Bronchial epithelial cell (primary cell): ENCODE measurements around the gene RETSAT. TPM values are rescaled to one million over a fixed set of nuclear protein-coding genes. Genes with fewer than 3 reads are reported as not detected.
"Not testable (repeated sequence)": the region's sequence is repeated elsewhere in the genome, so short reads cannot be mapped to it uniquely, and the experiment has no call there.

ENCODE experiments used
- DNase-seq: peaks from one replicate; pipeline ENCODE4 v3.0.0-alpha.2; 2010; ENCODE audit warnings: low read depth
- FAIRE-seq: peaks from 2 replicates; lab custom pipeline; 2011; peaks lifted over from hg19 to GRCh38; lab: Jason Lieb, UNC
- H3K27me3 ChIP-seq: 2 replicates; pipeline ENCODE4 v1.5.1; 2011; ENCODE audit warnings: low read length; ENCODE audit not compliant: control insufficient read depth, insufficient read depth
- H3K36me3 ChIP-seq: 2 replicates; pipeline ENCODE4 v1.5.1; 2011; ENCODE audit warnings: low read length; ENCODE audit not compliant: control insufficient read depth, insufficient read depth
- H3K4me3 ChIP-seq: 2 replicates; pipeline ENCODE4 v1.5.1; 2011; ENCODE audit warnings: mild to moderate bottlenecking, low read depth, low read length, control low read depth
- CTCF ChIP-seq: IDR thresholded peaks from 2 replicates; pipeline ENCODE4 v1.5.1; 2011; ENCODE audit warnings: mild to moderate bottlenecking, moderate library complexity, low read length, control low read depth, inconsistent platforms; ENCODE audit not compliant: insufficient read depth, severe bottlenecking
- total RNA-seq: library from RNA; depleted of rRNA; stranded (reverse); fragments of >200 nt; gene quantifications from 2 replicates; pipeline ENCODE4 v1.2.1, GENCODE V29; 2014

The RETSAT gene
- total RNA-seq, 1 donor from 2014 or later, result 79.2 TPM

DNA sequence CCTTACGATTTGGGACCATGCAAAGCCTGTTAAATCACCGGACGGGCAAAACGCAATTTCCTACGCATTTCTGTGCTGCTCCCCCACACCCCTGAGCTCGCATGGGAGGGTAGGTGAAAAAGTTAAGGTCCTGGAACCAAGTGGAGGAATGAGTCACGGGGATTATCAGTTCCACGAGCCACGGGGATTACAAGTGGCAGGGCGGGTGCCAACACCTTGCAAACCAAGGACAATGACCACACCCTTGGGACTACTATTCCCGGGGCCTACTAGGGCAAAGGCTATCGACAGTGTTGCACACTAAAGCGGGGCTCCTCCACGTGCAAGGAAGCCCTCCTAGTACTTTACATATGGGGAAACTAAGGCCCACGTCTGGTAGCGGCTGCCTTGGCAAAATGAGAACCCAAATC, 447 bp downstream of the RETSAT start:
- peak; percentile 37 for DNase-seq
- no peak for TF ChIP-seq CTCF
- H3K4me3 ChIP-seq, result peak overlapping the region; percentile 65
- peaks cover 17% of the 10 kb centered on the region for H3K36me3 ChIP-seq
- no peaks in the 10 kb centered on the region for H3K27me3 ChIP-seq
- FAIRE-seq, result no peak

GRCh38 chr2:85347599-85347998, 6.7 kb downstream of the RETSAT start:
- Histone ChIP-seq H3K4me3 (no peak overlapping the region), H3K36me3 (peaks cover 33% of the 10 kb centered on the region), H3K27me3 (no peaks in the 10 kb centered on the region)
- FAIRE-seq (no peak), DNase-seq (no peak)
- TF ChIP-seq CTCF, result no peak

DNA sequence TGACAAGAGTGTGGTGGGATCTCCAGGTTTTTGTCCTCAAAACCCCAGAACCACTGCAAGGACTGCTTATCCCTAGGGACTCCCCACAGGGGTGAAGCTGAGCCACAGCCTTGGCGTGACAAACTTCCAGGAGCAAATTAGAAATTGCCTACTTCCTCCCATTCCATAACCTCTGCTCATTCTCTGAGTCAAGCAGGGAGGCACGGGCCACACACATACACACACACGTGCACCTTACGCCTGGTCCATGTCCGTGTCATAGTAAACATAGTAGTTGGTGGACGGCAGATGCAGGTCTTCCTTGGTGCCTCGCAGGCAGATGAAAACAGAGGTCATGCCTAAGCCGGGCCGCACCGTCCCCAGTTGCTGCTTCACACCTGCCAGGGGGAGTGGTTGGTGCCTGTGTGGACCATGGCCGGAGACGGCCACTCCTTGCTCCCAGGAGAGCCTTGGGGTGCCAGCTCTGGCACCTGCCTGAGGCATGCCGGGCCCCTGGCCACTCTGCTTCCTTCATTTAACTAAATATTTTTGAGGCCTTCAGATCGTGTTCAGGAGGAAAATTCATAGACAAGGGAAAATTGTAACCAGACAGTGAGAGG, 9.9 kb downstream of the RETSAT start:
- FAIRE-seq, result no peak
- Histone ChIP-seq H3K4me3 (no peak overlapping the region), H3K36me3 (peaks cover 20% of the 10 kb centered on the region), H3K27me3 (no peaks in the 10 kb centered on the region)
- TF ChIP-seq CTCF, result no peak
- no peak for DNase-seq

DNA sequence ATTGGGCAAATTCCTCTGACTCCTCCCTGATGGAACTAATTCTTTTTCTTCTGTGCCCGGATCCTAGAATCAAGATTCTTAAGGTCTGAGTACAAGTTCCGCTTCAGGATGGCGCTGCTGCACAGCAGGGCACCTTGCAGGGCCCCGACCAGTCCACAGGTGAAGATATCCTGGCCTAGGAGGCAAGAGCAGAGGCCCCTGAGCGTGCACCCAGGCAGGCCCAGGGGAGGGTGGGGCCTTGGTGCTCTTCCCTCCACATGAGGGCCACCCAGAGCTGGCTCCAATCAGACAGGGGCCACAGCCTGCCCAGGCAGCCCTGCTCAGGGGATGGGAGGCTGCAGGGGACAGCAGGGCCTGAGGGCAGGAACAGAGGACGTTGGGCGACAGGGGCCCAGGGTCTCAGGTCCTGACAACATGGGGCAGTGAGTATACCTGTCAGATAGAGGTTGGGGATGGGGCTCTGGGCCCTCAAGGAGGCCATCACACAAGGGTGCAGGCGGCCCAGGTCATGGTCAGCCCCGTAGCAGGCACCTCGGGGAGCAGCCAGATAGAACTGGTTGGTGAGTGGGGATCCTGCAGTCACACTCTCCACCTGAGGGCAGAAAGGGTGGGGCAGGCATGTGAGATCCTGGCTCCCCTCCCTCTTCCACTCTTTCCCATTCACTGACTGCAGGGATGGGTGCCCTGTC, 11.0 kb downstream of the RETSAT start:
- not testable (repeated sequence) for H3K4me3 ChIP-seq, DNase-seq, H3K27me3 ChIP-seq, FAIRE-seq
- peaks cover 16% of the 10 kb centered on the region for H3K36me3 ChIP-seq

GRCh38 chr2:85342156-85342555, 12.2 kb downstream of the RETSAT start:
- no peak for FAIRE-seq
- Histone ChIP-seq H3K4me3 (no peak overlapping the region), H3K27me3 (peaks cover 2% of the 10 kb centered on the region), H3K36me3 (peaks cover 12% of the 10 kb centered on the region)
- no peak for DNase-seq
- TF ChIP-seq CTCF, result no peak

DNA sequence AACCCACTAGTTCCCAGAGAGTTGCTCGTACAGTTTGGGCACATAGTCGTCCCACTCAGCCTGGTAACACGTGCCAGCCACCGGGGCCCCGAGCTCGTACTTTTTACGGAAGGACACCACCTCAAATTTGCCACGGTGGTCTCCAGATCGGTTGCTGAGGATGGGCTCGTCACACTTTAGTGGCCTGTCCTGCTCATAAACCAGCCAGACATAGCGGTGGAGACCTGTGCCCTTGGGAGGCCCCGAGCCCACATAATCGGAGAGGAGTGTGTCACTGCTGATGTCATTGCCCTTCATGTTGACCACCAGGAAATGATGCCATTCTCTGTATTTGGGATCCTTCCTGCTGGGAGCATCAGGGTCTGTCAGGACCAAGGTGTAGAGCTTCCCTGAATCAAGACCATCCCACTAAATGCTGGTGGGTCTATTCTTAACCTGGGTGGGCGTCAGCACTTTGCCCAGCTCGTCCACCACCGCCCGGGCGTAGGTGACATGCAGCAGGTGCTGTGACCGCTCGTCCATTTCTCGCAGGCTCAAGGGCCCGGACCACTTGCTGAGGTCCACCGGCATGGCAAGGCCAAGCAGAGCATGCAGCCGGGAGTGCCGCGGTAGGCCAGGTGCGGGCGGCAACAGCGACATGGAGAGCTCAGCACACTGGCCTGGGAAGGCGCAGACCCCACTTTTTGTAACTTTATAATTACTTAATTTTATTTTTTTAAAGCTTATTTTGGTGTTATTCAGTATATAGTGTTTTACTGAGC, 12.9 kb downstream of the RETSAT start:
- Histone ChIP-seq H3K36me3 (peaks cover 11% of the 10 kb centered on the region), H3K4me3 (no peak overlapping the region), H3K27me3 (peaks cover 2% of the 10 kb centered on the region)
- TF ChIP-seq CTCF, result no peak
- DNase-seq, result no peak
- FAIRE-seq, result no peak
